IMR-90 (cell line): Measurements from ENCODE around the gene RABGGTB. TPM values are rescaled to one million over a fixed set of nuclear protein-coding genes. Genes with fewer than 3 reads are reported as not detected.

Experiments
- CEBPB ChIP-seq: IDR thresholded peaks from 2 replicates; pipeline ENCODE4 v1.6.1; 2012; ENCODE audit warnings: low read depth, low read length, improper control_type of control experiment
- CHD1 ChIP-seq: IDR thresholded peaks from 2 replicates; pipeline ENCODE4 v1.6.1; 2012; ENCODE audit warnings: low read depth, low read length, improper control_type of control experiment
- CTCF ChIP-seq: conservative IDR thresholded peaks from 2 replicates; pipeline ENCODE4 v1.5.1; 2012; ENCODE audit warnings: mild to moderate bottlenecking, low read depth, low read length, improper control_type of control experiment
- POLR2A ChIP-seq: IDR thresholded peaks from 2 replicates; pipeline ENCODE4 v1.6.1; 2012; ENCODE audit warnings: mild to moderate bottlenecking, low read depth, low read length
- polyA plus RNA-seq, 3 experiments: library from polyadenylated mRNA; depleted of rRNA; stranded (reverse); fragments of >200 nt; gene quantifications; 2 replicates each; pipeline ENCODE4 v1.2.3, GENCODE V29; 2012; ENCODE audit warnings: low replicate concordance in 1 of 3
- total RNA-seq: library from RNA; depleted of rRNA; stranded (reverse); fragments of >200 nt; gene quantifications from 2 replicates; pipeline ENCODE4 v1.2.3, GENCODE V29; 2012
- TF ChIP-seq, protein P1 (sequence below): fragments of 150-350 bp; IDR thresholded peaks from 2 replicates; pipeline ENCODE4 v1.6.1; 2016; ENCODE audit warnings: low read depth, mild to moderate bottlenecking, low read length, moderate library complexity, borderline replicate concordance

RABGGTB gene
- total and polyA plus RNA-seq, 2 of the 4 experiments (the other 2 are of a cell fraction): 48.2 to 76.0 TPM

DNA sequence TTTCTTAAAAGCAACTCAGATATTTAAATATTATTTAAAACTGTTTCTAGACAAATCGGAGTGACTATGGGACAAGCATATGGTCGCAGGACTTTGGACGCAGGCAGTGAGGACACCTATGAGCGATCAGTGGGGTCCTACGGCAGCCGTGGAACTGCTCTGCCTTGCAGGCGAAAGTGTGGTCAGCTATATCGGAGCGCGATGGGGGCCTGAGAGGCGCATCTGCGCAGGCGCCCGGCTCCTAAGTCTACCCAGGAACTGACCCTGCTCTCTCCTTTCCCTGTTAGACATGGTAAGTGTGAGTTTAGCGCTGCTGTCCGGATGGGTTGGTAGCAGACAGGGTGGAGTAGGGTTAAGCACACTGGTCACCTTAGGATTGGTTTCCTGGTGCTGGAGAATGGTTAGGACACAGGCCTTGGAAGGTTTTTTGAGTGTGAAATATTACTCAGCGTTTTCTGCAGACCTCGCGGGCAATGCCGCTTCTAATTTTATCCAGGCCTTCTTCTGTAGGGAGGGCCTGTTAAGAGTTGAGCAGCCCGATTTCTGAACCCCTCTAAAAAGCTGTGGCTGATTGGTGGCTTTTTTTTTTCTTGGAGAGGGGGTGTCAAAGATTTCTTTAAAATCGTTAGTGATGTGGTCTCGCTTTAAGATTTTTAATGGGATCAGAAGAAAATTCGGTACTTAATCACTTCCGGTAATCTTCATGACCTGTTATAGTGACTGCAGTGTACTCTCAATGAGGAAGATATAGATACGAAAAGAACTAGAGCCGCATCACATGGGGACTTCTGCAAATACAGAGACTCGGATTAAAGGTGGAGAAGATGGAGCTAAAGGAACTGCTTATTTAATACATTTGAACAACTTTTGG lies at the start of gene RABGGTB (continued):
- TF ChIP-seq CTCF: no peak
- peak; percentile 91 for TF ChIP-seq CHD1
- TF ChIP-seq CEBPB: no peak
- TF ChIP-seq, protein P1, sequence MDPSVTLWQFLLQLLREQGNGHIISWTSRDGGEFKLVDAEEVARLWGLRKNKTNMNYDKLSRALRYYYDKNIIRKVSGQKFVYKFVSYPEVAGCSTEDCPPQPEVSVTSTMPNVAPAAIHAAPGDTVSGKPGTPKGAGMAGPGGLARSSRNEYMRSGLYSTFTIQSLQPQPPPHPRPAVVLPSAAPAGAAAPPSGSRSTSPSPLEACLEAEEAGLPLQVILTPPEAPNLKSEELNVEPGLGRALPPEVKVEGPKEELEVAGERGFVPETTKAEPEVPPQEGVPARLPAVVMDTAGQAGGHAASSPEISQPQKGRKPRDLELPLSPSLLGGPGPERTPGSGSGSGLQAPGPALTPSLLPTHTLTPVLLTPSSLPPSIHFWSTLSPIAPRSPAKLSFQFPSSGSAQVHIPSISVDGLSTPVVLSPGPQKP: no peak
- peak; percentile 99 for TF ChIP-seq POLR2A
